Heart right ventricle (tissue), 16 donors: ENCODE results near the gene MRFAP1L1. TPM values are rescaled to one million over a fixed set of nuclear protein-coding genes. Genes with fewer than 3 reads are reported as not detected.
A peak's percentile ranks its signal among the peaks of the same experiment; 100 is the strongest.

Experiments
- ATAC-seq, 8 donors: fragments of 200-7000 bp; cut with Tn5 transposase; one replicate each; pipeline ENCODE4 v1.9.1; 2020; ENCODE audit warnings: mild to moderate bottlenecking in 8 of 8, moderate library complexity in 8 of 8, moderate number of reproducible peaks in 1 of 8
- DNase-seq, 2 donors: peaks; one replicate each; pipeline ENCODE4 v3.0.0-alpha.2; 2020
- H3K27ac ChIP-seq, 10 donors: fragments of 200-600 bp; sonication (generic) in 2 of 10; one replicate each; pipeline versions ENCODE4 v1.5.0 to v1.8.0; 2020 to 2022; ENCODE audit warnings: mild to moderate bottlenecking in 3 of 10
- H3K27me3 ChIP-seq, 7 donors: fragments of 200-600 bp; one replicate each; pipeline ENCODE4 v1.8.0; 2021 to 2022; ENCODE audit warnings: mild to moderate bottlenecking in 2 of 7
- H3K36me3 ChIP-seq, 9 donors: fragments of 200-600 bp; sonication (generic) in 1 of 9; one replicate each; pipeline versions ENCODE4 v1.5.0 to v1.8.0; 2020 to 2022; ENCODE audit warnings: mild to moderate bottlenecking in 2 of 9
- H3K4me1 ChIP-seq, 9 donors: fragments of 200-600 bp; sonication (generic) in 1 of 9; one replicate each; pipeline versions ENCODE4 v1.5.0 to v1.8.0; 2020 to 2022; ENCODE audit warnings: mild to moderate bottlenecking in 4 of 9
- H3K4me3 ChIP-seq, 10 donors: fragments of 200-600 bp; sonication (generic) in 2 of 10; one replicate each; pipeline versions ENCODE4 v1.5.0 to v1.8.0; 2020 to 2022; ENCODE audit warnings: mild to moderate bottlenecking in 7 of 10, moderate library complexity in 2 of 10
- H3K9me3 ChIP-seq, 11 donors: fragments of 200-600 bp in 10 of 11; sonication (generic) in 2 of 11; one replicate each; pipeline versions ENCODE4 v1.5.0 to v1.8.0; 2013 to 2022; ENCODE audit warnings: mild to moderate bottlenecking in 2 of 11, control low read depth in 1 of 11, moderate library complexity in 1 of 11
- CTCF ChIP-seq, 9 donors: fragments of 200-600 bp; sonication (generic) in 2 of 9; IDR thresholded peaks; one replicate each; pipeline versions ENCODE4 v1.5.0 to v1.8.0; 2021 to 2022; ENCODE audit warnings: antibody characterized with exemption in 9 of 9, mild to moderate bottlenecking in 5 of 9, moderate library complexity in 1 of 9
- WGBS, 2 donors: extraction: QIAGEN DNeasy Blood & Tissue Kit; methylation state at CpG; one replicate each; pipeline ENCODE4 v1.1.7; 2013; ENCODE audit warnings: inconsistent platforms in 1 of 2; 5-methylcytosine and 5-hydroxymethylcytosine counted together
- intact Hi-C, 10 donors: fragments of 100-400 bp; cut with DNase I; formaldehyde crosslinking; loops; one replicate each; pipeline versions ENCODE4 v1.11.1 to v1.14.2; 2022
- polyA plus RNA-seq, 2 donors: library from polyadenylated mRNA; stranded (reverse); fragments of 200-250 nt; gene quantifications; one replicate each; pipeline ENCODE4 v1.2.3, GENCODE V29; 2013
- total RNA-seq, 10 donors: library from RNA; stranded (reverse); fragmentation: NEBNext Ultra II Directional in 3 of 10; extraction: Animal tissue kit (Norgen Biotek cat#: 25700) in 3 of 10; gene quantifications; one replicate each; pipeline versions ENCODE4 v1.2.1 to v1.2.4, GENCODE V29; 2021 to 2023
- donor health status: Arrhythmogenic right ventricular cardiomyopathy.
- donor health status: ischemic (EF 13 %, LVEDD 7.1; RV severe dilation, severe dysfunction).
- donor health status: healthy with polysubstance abuse.
- donor health status: DM: no; HTN: yes; CAD: no.
- donor health status: DM: no; HTN: no; CAD: no.
- donor health status: ischemic (EF 25% LVEDD 6.9; RV normal size, moderate dysfunction).
- donor health status: ischemic (EF 25% LVEDD 5.7; RV mildly dilated, moderate dysfunction).
- donor health status: healthy.
- donor health status: DM: yes; HTN: yes; CAD: no.
- donor health status: Ischemic cardiomyopathy.
- donor health status: ischemic (EF 35%, LVEDD 5.7; RV mildly dilated, moderate dysfunction).
- donor health status: nonischemic (EF 11% LVEDD 7.7; RV severe dilation, severe dysfunction).
- donor health status: DM: yes; HTN: yes; CAD: no.
- donor health status: PGD.
- donor health status: ischemic (EF 29% LVEDD 5.4; RV normal size, mild dysfunction).
- donor health status: nonischemic (EF 23%, LVEDD 6.1; RV moderate dilation, normal function).

The MRFAP1L1 gene
- total and polyA plus RNA-seq, 12 donors = 37.5 to 73.7 (median 42.8) TPM

DNA sequence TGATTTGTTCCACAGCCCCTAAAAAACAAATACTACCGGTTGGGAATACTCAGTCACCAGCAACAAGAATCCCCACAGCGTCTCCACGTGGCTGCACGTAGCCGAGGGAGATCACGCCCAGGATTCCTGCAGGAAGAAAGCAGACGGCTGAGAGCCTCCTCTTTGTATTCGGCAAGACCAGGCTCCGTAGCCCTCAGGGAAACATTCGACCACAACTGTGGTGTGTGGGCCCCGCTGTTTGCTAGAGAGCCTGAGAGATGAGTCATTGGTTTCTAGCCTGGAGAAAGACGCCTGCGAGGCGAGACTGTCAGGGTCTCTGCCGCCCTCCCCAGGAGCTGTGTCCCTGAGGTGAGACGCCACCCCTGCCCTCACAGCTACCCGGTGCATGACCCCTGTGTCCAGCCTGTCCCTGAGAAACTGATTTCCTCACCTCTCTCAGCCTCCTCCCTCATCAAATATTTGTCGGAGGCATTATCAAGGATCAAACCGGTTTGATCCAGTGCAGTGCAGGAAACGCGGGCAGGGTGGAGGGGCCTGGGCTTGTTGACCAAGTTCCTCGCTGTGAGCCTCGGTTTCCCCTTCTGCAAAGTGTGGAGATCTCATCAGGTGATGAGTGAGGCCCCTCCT is 20.7 kb downstream of the MRFAP1L1 start:
- ATAC-seq = peak in 7 of 8 donors; percentile 7 to 66 (median 46)

DNA sequence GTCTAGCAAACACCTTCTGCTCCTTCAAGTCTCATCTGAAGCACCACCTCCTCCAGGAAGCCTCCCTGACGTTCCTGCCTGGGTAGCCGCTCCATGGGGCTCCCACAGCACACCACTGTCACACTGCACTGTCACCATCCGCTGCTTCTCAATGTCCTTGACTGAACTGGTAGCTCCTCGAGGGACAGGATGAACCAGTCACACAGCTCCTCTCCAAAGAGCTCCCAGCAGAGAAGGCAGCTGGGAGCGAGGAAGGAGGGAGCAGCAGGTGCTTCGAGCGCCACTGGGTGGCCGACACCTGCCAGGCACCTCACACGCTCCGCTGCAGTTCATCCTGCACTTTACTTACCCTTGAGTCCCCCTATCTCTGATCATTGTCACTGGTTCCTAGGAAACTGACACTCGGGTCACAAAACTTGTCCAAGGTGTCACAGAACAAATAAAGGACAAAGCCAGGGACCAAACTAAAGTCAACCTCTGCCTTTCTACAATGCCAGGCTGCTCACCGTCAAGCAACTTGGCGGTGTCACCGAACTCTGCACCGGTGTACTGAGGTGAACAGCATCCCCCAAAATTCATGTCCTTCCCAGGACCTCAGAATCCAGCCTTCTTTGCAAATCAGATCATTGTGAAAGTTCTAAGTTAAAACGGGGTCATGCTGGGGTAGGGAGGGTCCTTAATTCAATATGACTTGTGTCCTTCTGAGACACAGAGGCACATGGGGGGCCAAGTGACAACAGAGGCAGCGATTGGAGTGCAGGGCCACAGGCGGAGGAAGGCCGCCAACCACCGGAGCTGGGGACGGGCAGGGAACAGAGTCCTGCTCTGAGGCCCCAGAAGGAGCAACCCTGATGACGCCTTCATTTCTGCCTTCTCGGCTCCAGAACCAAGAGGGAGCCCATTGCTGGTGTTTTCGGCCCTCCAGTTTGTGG is 21.5 kb downstream of the MRFAP1L1 start:
- Histone ChIP-seq H3K4me3 (peak overlapping the region in 1 of 10 donors; percentile 18), H3K36me3 (no peaks in the 10 kb centered on the region), H3K4me1 (peaks cover 0 to 37% (median 0%) of the 10 kb centered on the region in 9 donors), H3K9me3 (no peaks in the 10 kb centered on the region), H3K27me3 (no peaks in the 10 kb centered on the region), H3K27ac (peak overlapping the region in 3 of 10 donors; percentile 9 to 85 (median 15))
- DNase-seq (no peak), ATAC-seq (no peak)
- TF ChIP-seq CTCF (IDR thresholded peaks at IDR 0.05) = no peak
- WGBS, 2 donors = 88 to 90% methylated on average over 24 of the region's 24 CpGs
- intact Hi-C loops = no loop called here

More for the DNA sequence above, 20.7 kb downstream of the MRFAP1L1 start:
- no peaks in the 10 kb centered on the region for H3K36me3 ChIP-seq
- H3K9me3 ChIP-seq = no peaks in the 10 kb centered on the region
- H3K4me1 ChIP-seq = peaks cover 0 to 44% (median 0%) of the 10 kb centered on the region in 9 donors
- peak overlapping the region in 3 of 10 donors; percentile 9 to 85 (median 15) for H3K27ac ChIP-seq
- peak overlapping the region in 1 of 10 donors; percentile 35 for H3K4me3 ChIP-seq
- H3K27me3 ChIP-seq = no peaks in the 10 kb centered on the region
- TF ChIP-seq CTCF (IDR thresholded peaks at IDR 0.05) = no peak
- WGBS, 2 donors = 45 to 50% methylated on average over 23 of the region's 23 CpGs
- no peak for DNase-seq
- intact Hi-C loops = no loop called here

- intact Hi-C loops = no loop called here
- H3K4me3 ChIP-seq = no peak overlapping the region
- no peaks in the 10 kb centered on the region for H3K27me3 ChIP-seq
- peaks cover 0 to 35% (median 0%) of the 10 kb centered on the region in 9 donors for H3K4me1 ChIP-seq
- no peak for ATAC-seq
- H3K36me3 ChIP-seq = no peaks in the 10 kb centered on the region
- 62 to 75% methylated on average over 4 of the region's 4 CpGs for WGBS, 2 donors
- TF ChIP-seq CTCF (IDR thresholded peaks at IDR 0.05) = no peak
- no peak overlapping the region for H3K27ac ChIP-seq
- no peaks in the 10 kb centered on the region for H3K9me3 ChIP-seq
- DNase-seq = no peak
Observed at GRCh38 chr4:6686104-6686787, 23.4 kb downstream of the MRFAP1L1 start.

GRCh38 chr4:6684656-6685055 is 25.0 kb downstream of the MRFAP1L1 start:
- H3K27me3 ChIP-seq = no peaks in the 10 kb centered on the region
- DNase-seq = no peak
- intact Hi-C loops = no loop called here
- H3K4me3 ChIP-seq = no peak overlapping the region
- H3K36me3 ChIP-seq = no peaks in the 10 kb centered on the region
- no peak overlapping the region for H3K27ac ChIP-seq
- no peak for TF ChIP-seq CTCF (IDR thresholded peaks at IDR 0.05)
- peaks cover 0 to 7% (median 0%) of the 10 kb centered on the region in 11 donors for H3K9me3 ChIP-seq
- 88 to 90% methylated on average over 11 of the region's 11 CpGs for WGBS, 2 donors
- peaks cover 0 to 22% (median 0%) of the 10 kb centered on the region in 9 donors for H3K4me1 ChIP-seq
- no peak for ATAC-seq
